GM19395 (cell line): ENCODE data around the gene SVIL.
"Not testable (repeated sequence)": the region's sequence is repeated elsewhere in the genome, so short reads cannot be mapped to it uniquely, and the experiment has no call there.

Experiments
- ATAC-seq: cut with Tn5 transposase; IDR thresholded peaks from one replicate; pipeline ENCODE4 v1.9.1; 2021; ENCODE audit warnings: mild to moderate bottlenecking, moderate library complexity; ENCODE audit not compliant: unreplicated experiment

Gene SVIL

GRCh38 chr10:29579455-29579970 is 55.3 kb downstream of the SVIL start:
- no peak for ATAC-seq

- no peak for ATAC-seq
Observed at GRCh38 chr10:29578457-29578856, 56.3 kb downstream of the SVIL start.

- ATAC-seq, result no peak
Observed at GRCh38 chr10:29576681-29577080, 58.1 kb downstream of the SVIL start.

GRCh38 chr10:29575098-29575455 is 59.7 kb downstream of the SVIL start:
- no peak for ATAC-seq

GRCh38 chr10:29574212-29575097 is 60.3 kb downstream of the SVIL start:
- ATAC-seq, result not testable (repeated sequence)

- ATAC-seq, result not testable (repeated sequence)
Observed at GRCh38 chr10:29570248-29570647, 64.5 kb downstream of the SVIL start.

- no peak for ATAC-seq
Observed at GRCh38 chr10:29569795-29570194, 65.0 kb downstream of the SVIL start.

GRCh38 chr10:29567003-29567402 is 67.8 kb downstream of the SVIL start:
- no peak for ATAC-seq

GRCh38 chr10:29566209-29566608 is 68.6 kb downstream of the SVIL start:
- not testable (repeated sequence) for ATAC-seq

GRCh38 chr10:29563420-29564035 is 71.2 kb downstream of the SVIL start:
- ATAC-seq, result no peak

- peak; percentile 80 for ATAC-seq
Observed at GRCh38 chr10:29563006-29563405, 71.8 kb downstream of the SVIL start.

- ATAC-seq, result no peak
Observed at GRCh38 chr10:29559996-29560395, 74.8 kb downstream of the SVIL start.

GRCh38 chr10:29557665-29558064 is 77.1 kb downstream of the SVIL start:
- no peak for ATAC-seq

- no peak for ATAC-seq
Observed at GRCh38 chr10:29555746-29556481, 78.9 kb downstream of the SVIL start.

- ATAC-seq, result no peak
Observed at GRCh38 chr10:29555091-29555745, 79.6 kb downstream of the SVIL start.

- ATAC-seq, result no peak
Observed at GRCh38 chr10:29554660-29555059, 80.1 kb downstream of the SVIL start.

GRCh38 chr10:29553544-29554250 is 81.1 kb downstream of the SVIL start:
- no peak for ATAC-seq

- not testable (repeated sequence) for ATAC-seq
Observed at GRCh38 chr10:29553116-29553515, 81.7 kb downstream of the SVIL start.

GRCh38 chr10:29549493-29549892 is 85.3 kb downstream of the SVIL start:
- not testable (repeated sequence) for ATAC-seq

GRCh38 chr10:29546773-29547313 is 87.9 kb downstream of the SVIL start:
- ATAC-seq, result no peak
